Endothelial cell (in vitro differentiated cells): ENCODE data around the gene MSTN. TPM values are rescaled to one million over a fixed set of nuclear protein-coding genes. Genes with fewer than 3 reads are reported as not detected.

Source experiments
- DNase-seq: peaks from one replicate; pipeline ENCODE4 v3.0.0; 2021; ENCODE audit warnings: low spot score
- H3K27ac Mint-ChIP-seq: one replicate; pipeline ENCODE4 v1.8.0; 2021; ENCODE audit warnings: mixed read lengths, inconsistent platforms; ENCODE audit not compliant: unreplicated experiment
- H3K27me3 Mint-ChIP-seq: one replicate; pipeline ENCODE4 v1.8.0; 2021; ENCODE audit warnings: mild to moderate bottlenecking, moderate library complexity, mixed read lengths, inconsistent platforms; ENCODE audit not compliant: unreplicated experiment
- H3K36me3 Mint-ChIP-seq: one replicate; pipeline ENCODE4 v1.8.0; 2021; ENCODE audit warnings: mild to moderate bottlenecking, low read depth, mixed read lengths, inconsistent platforms; ENCODE audit not compliant: unreplicated experiment
- H3K4me1 Mint-ChIP-seq: one replicate; pipeline ENCODE4 v1.8.0; 2021; ENCODE audit warnings: mild to moderate bottlenecking, mixed read lengths, inconsistent platforms; ENCODE audit not compliant: unreplicated experiment
- H3K4me3 Mint-ChIP-seq: one replicate; pipeline ENCODE4 v1.8.0; 2021; ENCODE audit warnings: mild to moderate bottlenecking, mixed read lengths, inconsistent platforms; ENCODE audit not compliant: unreplicated experiment
- H3K9me3 Mint-ChIP-seq: one replicate; pipeline ENCODE4 v1.8.0; 2021; ENCODE audit warnings: mixed read lengths, inconsistent platforms; ENCODE audit not compliant: unreplicated experiment
- CTCF ChIP-seq: fragments of 200-600 bp; sonication (generic); IDR thresholded peaks from one replicate; pipeline ENCODE4 v1.5.0; 2021; ENCODE audit warnings: antibody characterized with exemption; ENCODE audit not compliant: unreplicated experiment
- total RNA-seq: library from RNA; stranded (reverse); fragmentation: NEBNext Ultra II Directional; extraction: Animal tissue kit (Norgen Biotek cat#: 25700); gene quantifications from one replicate; pipeline ENCODE4 v1.2.1, GENCODE V29; 2021; ENCODE audit not compliant: unreplicated experiment

The MSTN gene
- total RNA-seq, 1 donor from 2014 or later = 0.13 TPM

- no peak overlapping the region for H3K4me3 Mint-ChIP-seq
- peaks cover 3% of the 10 kb centered on the region for H3K36me3 Mint-ChIP-seq
- no peaks in the 10 kb centered on the region for H3K4me1 Mint-ChIP-seq
- no peak for TF ChIP-seq CTCF
- H3K27me3 Mint-ChIP-seq = peaks cover 2% of the 10 kb centered on the region
- no peaks in the 10 kb centered on the region for H3K9me3 Mint-ChIP-seq
- no peak for DNase-seq
- H3K27ac Mint-ChIP-seq = no peak overlapping the region
Observed at GRCh38 chr2:190097115-190097514, 34.6 kb upstream of the MSTN start.

- DNase-seq = no peak
- Mint-ChIP-seq H3K4me1 (no peaks in the 10 kb centered on the region), H3K9me3 (no peaks in the 10 kb centered on the region), H3K4me3 (no peak overlapping the region), H3K27ac (no peak overlapping the region), H3K27me3 (no peaks in the 10 kb centered on the region), H3K36me3 (no peaks in the 10 kb centered on the region)
- no peak for TF ChIP-seq CTCF
Observed at GRCh38 chr2:190094316-190094871, 31.9 kb upstream of the MSTN start.

GRCh38 chr2:190093793-190094192 lies 31.3 kb upstream of the MSTN start:
- no peaks in the 10 kb centered on the region for H3K27me3 Mint-ChIP-seq
- H3K4me3 Mint-ChIP-seq = no peak overlapping the region
- no peak for TF ChIP-seq CTCF
- H3K4me1 Mint-ChIP-seq = no peaks in the 10 kb centered on the region
- H3K9me3 Mint-ChIP-seq = no peaks in the 10 kb centered on the region
- no peak overlapping the region for H3K27ac Mint-ChIP-seq
- DNase-seq = no peak
- H3K36me3 Mint-ChIP-seq = no peaks in the 10 kb centered on the region

- no peaks in the 10 kb centered on the region for H3K9me3 Mint-ChIP-seq
- DNase-seq = no peak
- TF ChIP-seq CTCF = no peak
- H3K27ac Mint-ChIP-seq = no peak overlapping the region
- no peaks in the 10 kb centered on the region for H3K36me3 Mint-ChIP-seq
- H3K4me3 Mint-ChIP-seq = no peak overlapping the region
- H3K27me3 Mint-ChIP-seq = peaks cover 3% of the 10 kb centered on the region
- H3K4me1 Mint-ChIP-seq = no peaks in the 10 kb centered on the region
Observed at GRCh38 chr2:190090148-190090547, 27.6 kb upstream of the MSTN start.

- H3K36me3 Mint-ChIP-seq = no peaks in the 10 kb centered on the region
- TF ChIP-seq CTCF = peak; percentile 77
- H3K4me1 Mint-ChIP-seq = no peaks in the 10 kb centered on the region
- H3K4me3 Mint-ChIP-seq = no peak overlapping the region
- no peaks in the 10 kb centered on the region for H3K9me3 Mint-ChIP-seq
- H3K27me3 Mint-ChIP-seq = peaks cover 3% of the 10 kb centered on the region
- no peak overlapping the region for H3K27ac Mint-ChIP-seq
- peak; percentile 57 for DNase-seq
Observed at GRCh38 chr2:190088917-190089316, 26.4 kb upstream of the MSTN start.
